ENCODE results near the gene MT2A.

MT2A gene

DNA sequence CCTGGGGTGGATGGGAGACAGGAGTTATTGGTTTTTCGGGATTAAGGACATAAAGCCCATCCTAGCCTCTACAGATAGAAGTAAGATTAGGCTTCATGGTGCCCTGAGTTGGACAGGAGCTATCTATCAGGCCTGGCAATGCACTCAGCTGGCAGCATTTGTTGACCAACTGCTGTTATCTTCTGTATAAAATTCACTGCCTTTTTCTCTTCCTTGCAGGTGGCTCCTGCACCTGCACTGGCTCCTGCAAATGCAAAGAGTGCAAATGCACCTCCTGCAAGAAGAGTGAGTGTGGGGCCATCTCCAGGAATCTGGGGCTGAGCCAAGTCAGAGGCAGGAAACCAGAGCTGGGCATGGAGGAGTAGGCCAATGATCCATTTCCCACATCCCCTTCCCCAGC is 30.7 kb downstream of the MT2A start:
- DNase-seq (ENCODE audit: low spot score): no peak

- DNase-seq (ENCODE audit: low spot score): no peak
Observed at GRCh38 chr16:56640076-56640475, 31.7 kb downstream of the MT2A start.

- DNase-seq (ENCODE audit: low spot score): no peak
Observed at GRCh38 chr16:56641166-56641565, 32.8 kb downstream of the MT2A start.

DNA sequence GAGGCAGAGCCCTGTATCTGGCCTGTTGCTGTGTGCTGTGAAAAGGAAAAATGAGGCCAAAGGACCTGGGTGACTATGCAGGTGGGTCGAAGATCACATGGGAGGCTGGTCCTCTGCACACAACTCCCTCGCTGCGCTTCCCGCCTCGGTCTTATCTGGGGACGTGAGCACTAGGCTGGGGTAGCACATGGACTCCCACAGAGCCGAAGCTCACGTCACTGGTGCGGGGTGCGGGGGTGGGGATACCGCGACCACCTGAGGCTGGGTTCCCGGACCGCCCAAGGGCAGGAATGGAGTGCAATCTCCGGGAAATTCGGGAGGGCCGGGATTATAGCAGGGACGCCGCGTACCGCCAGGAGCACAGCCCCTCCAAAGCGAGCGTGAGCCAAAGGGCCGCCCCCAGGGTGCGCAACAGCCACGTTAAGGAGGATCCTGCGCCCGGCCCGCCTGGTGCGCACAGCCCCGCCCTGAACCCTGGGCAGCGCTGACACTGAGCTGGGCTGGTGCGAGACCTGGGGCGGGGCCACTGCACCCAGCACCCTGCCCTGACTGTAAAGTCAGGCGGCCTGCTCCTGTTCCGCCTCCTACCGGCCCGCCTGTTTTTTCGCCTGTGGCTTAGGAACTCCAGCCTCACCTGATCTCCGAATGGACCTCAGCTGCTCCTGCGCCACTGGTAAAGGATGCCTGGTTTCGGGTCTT is 34.8 kb downstream of the MT2A start:
- DNase-seq (ENCODE audit: low spot score): peak; percentile 1

GRCh38 chr16:56643833-56644232 is 35.4 kb downstream of the MT2A start:
- DNase-seq (ENCODE audit: low spot score): no peak

- DNase-seq (ENCODE audit: low spot score): no peak
Observed at GRCh38 chr16:56645311-56645710, 36.9 kb downstream of the MT2A start.

DNA sequence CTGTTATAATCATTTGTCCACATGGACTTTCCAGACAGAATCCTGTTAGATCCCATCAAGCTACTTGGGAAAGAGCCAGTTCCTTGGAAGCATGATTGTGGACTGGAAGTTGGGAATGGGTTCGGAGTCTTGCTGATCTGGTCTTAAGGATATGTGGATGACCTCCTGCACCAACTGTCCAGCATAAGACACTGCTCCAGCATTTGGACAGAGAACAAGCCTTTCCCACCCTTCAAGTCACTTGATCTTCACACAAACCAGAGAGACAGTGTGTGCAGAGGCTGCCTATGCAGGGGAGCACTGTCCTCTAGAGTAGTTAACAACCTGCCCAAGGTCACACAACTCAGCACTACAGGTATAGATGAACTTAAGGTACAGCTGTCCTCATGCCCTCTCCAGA is 37.5 kb downstream of the MT2A start:
- DNase-seq (ENCODE audit: low spot score): no peak

- no peak for DNase-seq (ENCODE audit: low spot score)
Observed at GRCh38 chr16:56647641-56648431, 39.5 kb downstream of the MT2A start.

DNA sequence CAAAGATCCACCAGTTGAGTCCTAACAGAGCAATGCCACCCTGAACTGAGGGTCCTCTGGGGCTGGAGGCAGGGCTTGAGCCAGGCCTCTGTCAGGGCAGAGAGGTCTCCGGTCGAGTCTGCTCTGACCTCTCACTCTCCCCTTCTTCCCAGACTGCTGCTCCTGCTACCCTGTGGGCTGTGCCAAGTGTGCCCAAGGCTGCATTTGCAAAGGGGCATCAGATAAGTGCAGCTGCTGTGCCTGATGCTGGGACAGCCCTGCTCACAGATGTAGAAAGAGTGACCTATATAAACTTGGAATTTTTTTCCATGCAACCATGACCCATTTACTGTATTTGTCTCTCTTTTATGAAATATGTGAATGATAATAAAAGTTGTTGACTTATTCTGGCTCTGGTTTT is 40.9 kb downstream of the MT2A start:
- no peak for DNase-seq (ENCODE audit: low spot score)

- DNase-seq (ENCODE audit: low spot score): no peak
Observed at GRCh38 chr16:56649820-56650219, 41.4 kb downstream of the MT2A start.

DNA sequence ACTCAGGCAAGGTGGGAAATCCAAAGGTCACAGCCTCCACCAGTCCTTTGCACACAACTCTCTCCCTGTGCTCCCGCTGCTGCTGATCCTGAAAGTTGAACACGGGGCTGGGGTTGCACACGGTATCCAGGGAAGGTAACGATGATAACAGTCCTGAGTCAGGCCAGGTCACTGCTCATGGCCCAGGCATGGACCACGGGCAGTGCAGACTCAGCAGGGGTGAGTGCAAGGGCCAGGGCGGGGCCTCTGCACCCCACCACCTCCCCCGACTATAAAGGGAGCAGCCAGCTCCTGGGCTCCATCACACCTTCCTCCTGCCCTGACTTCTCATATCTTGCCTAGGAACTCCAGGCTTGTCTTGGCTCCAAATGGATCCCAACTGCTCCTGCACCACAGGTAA is 43.2 kb downstream of the MT2A start, which contains the start of gene MT1B:
TSS of gene MT1B (plus strand) at position 301 of the 400 bp plus-strand sequence. CDS start at position 369, 68 bp downstream.
- DNase-seq (ENCODE audit: low spot score): no peak

- no peak for DNase-seq (ENCODE audit: low spot score)
Observed at GRCh38 chr16:56652600-56652999, 44.2 kb downstream of the MT2A start.

DNA sequence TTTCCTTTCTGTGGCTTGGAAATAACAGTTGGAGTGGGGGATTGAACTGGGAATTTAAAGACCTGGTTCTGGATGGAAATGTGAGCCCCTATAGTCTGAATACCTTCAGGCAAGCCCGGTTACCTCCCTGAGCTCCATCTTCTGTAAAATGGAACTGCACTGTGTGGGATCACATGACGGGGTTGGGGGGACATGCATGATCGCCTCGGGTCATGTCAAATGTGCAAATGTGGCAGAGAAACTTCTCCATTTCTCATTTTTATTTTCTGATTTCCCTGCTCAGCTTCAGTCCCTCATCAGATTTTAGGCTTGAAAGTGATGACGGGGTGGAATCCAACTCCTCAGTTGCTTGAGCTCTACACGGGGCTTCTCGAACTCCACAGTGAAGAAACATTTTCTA is 44.8 kb downstream of the MT2A start:
- DNase-seq (ENCODE audit: low spot score): no peak

GRCh38 chr16:56657555-56658326 is 49.4 kb downstream of the MT2A start, which contains the start of gene MT1F:
Gene MT1F, plus strand, starts transcription at chr16:56657959. Its CDS starts 100 bp downstream, at chr16:56658059.
- DNase-seq (ENCODE audit: low spot score): no peak

DNA sequence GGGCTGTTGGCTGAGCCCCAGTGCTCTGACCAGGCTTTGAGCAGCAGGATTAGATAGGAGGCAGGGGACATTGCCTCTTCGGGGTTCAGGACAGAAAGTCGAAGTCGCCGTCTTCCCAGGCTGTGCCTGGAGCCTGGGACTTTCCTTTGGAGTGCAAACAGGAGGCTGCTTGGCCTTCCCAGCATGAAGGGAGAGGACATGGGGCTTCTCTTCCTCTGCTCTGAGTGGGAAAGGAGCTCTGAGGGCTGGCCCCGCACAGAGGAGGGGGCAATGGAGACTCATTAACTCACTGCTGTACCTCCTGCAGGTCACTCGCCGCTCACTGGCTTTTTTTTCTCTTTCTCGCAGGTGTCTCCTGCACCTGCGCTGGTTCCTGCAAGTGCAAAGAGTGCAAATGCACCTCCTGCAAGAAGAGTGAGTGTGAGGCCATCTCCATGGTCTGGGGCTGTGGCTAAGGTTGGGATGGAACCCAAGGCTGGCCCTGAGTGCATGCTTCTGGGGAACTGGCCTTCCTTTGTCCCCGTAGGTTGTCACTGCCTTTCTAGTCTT is 50.0 kb downstream of the MT2A start:
- no peak for DNase-seq (ENCODE audit: low spot score)
